ENCODE results near the gene RFX2. TPM values are rescaled to one million over a fixed set of nuclear protein-coding genes. Genes with fewer than 3 reads are reported as not detected.

Gene RFX2
- total RNA-seq, 2 donors from 2014 or later = 12.7 to 16.1 TPM

DNA sequence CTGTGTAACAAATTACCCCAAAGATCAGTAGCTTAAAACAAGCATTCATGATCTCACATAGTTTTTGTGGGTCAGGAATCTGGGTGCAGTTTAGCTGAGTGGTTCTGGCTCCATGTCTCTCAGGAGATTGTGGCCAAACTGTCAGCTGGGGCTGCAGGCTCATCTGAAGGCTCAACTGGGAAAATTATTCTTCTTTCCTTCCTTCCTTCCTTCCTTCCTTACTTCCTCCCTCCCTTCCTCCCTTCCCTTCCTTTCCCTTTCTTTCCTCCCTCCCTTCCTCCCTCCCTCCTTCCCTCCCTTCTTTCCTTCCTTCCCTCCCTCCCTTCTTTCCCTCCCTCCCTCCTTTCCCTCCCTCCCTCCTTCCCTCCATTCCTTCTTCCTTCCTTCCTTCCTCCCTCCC, 8.7 kb upstream of the RFX2 start:
- H3K4me3 ChIP-seq = no peak overlapping the region
- no peak for DNase-seq (ENCODE audit: low spot score)
- H3K4me1 ChIP-seq = no peaks in the 10 kb centered on the region
- H3K9me3 ChIP-seq = peaks cover 0 to 7% of the 10 kb centered on the region in 2 donors
- no peaks in the 10 kb centered on the region for H3K27me3 ChIP-seq
- TF ChIP-seq, protein P1, sequence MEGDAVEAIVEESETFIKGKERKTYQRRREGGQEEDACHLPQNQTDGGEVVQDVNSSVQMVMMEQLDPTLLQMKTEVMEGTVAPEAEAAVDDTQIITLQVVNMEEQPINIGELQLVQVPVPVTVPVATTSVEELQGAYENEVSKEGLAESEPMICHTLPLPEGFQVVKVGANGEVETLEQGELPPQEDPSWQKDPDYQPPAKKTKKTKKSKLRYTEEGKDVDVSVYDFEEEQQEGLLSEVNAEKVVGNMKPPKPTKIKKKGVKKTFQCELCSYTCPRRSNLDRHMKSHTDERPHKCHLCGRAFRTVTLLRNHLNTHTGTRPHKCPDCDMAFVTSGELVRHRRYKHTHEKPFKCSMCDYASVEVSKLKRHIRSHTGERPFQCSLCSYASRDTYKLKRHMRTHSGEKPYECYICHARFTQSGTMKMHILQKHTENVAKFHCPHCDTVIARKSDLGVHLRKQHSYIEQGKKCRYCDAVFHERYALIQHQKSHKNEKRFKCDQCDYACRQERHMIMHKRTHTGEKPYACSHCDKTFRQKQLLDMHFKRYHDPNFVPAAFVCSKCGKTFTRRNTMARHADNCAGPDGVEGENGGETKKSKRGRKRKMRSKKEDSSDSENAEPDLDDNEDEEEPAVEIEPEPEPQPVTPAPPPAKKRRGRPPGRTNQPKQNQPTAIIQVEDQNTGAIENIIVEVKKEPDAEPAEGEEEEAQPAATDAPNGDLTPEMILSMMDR (IDR thresholded peaks at IDR 0.05) = no peak
- no peak overlapping the region for H3K27ac ChIP-seq
- H3K36me3 ChIP-seq = no peaks in the 10 kb centered on the region

GRCh38 chr19:6118043-6118442, 7.7 kb upstream of the RFX2 start:
- peaks cover 0 to 7% of the 10 kb centered on the region in 2 donors for H3K9me3 ChIP-seq
- H3K27ac ChIP-seq = no peak overlapping the region
- no peaks in the 10 kb centered on the region for H3K4me1 ChIP-seq
- DNase-seq (ENCODE audit: low spot score) = no peak
- no peak overlapping the region for H3K4me3 ChIP-seq
- TF ChIP-seq, protein P1 (IDR thresholded peaks at IDR 0.05) = no peak
- H3K36me3 ChIP-seq = no peaks in the 10 kb centered on the region
- H3K27me3 ChIP-seq = no peaks in the 10 kb centered on the region

DNA sequence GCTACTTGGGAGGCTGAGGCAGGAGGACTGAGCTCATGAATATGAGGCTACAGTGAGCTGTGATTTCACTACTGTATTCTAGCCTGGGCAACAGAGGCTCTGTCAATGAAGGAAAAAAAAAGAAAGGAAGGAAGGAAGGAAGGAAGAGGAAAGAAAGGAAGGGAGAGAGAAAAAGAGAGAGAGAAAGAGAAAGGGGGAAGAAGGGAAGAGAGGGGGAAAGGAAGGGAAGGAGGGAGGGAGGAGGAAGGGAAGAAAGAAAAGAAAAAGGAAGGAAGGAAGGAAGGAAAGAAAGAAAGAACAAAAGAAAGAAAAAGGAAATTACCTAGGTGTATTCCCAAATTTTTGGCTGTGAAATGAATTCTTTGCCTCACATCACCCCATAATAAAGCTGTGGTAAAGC, 7.2 kb upstream of the RFX2 start:
- no peak for DNase-seq (ENCODE audit: low spot score)
- peaks cover 0 to 7% of the 10 kb centered on the region in 2 donors for H3K9me3 ChIP-seq

DNA sequence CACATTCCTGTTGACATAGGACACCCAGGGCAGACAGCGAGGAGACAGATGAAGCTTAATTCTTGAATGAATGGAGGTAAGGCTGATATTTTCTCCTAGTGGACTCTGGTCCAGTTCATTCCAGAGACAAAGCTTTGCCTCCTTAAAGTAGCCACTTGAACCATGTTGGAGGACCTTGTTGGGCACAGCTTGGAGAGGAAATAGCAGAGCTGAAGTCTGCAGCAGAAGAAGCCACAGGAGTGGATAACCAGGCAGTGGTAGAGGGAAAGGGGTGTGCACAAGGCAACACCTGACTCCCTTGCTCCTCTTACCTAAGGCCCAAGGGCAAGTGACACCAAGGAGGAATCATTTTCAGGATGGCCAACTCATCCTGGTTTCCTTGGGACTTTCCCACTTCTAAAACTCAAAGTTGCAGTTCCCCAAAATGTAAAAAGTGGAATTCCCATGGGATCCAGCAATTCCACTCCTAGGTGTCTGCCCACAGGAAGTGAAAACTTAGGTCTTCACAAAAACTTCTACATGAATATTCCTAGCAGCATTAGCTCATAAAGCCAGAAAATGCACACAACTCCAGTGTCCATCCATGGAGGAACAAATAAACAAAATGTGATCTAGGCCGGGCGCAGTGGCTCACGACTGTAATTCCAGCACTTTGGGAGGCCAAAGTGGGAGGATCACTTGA, 6.6 kb upstream of the RFX2 start:
- H3K36me3 ChIP-seq = no peaks in the 10 kb centered on the region
- H3K4me3 ChIP-seq = no peak overlapping the region
- TF ChIP-seq, protein P1 (IDR thresholded peaks at IDR 0.05) = no peak
- no peak overlapping the region for H3K27ac ChIP-seq
- no peaks in the 10 kb centered on the region for H3K4me1 ChIP-seq
- DNase-seq (ENCODE audit: low spot score) = no peak
- no peaks in the 10 kb centered on the region for H3K27me3 ChIP-seq
- H3K9me3 ChIP-seq = peaks cover 0 to 7% of the 10 kb centered on the region in 2 donors

More for the DNA sequence above, 7.2 kb upstream of the RFX2 start:
- no peak overlapping the region for H3K4me3 ChIP-seq
- no peaks in the 10 kb centered on the region for H3K36me3 ChIP-seq
- TF ChIP-seq, protein P1 (IDR thresholded peaks at IDR 0.05) = no peak
- H3K4me1 ChIP-seq = no peaks in the 10 kb centered on the region
- no peak overlapping the region for H3K27ac ChIP-seq
- no peaks in the 10 kb centered on the region for H3K27me3 ChIP-seq

- no peaks in the 10 kb centered on the region for H3K4me1 ChIP-seq
- TF ChIP-seq, protein P1 (IDR thresholded peaks at IDR 0.05) = no peak
- H3K27me3 ChIP-seq = no peaks in the 10 kb centered on the region
- no peaks in the 10 kb centered on the region for H3K36me3 ChIP-seq
- H3K9me3 ChIP-seq = peaks cover 0 to 7% of the 10 kb centered on the region in 2 donors
- H3K4me3 ChIP-seq = no peak overlapping the region
- no peak overlapping the region for H3K27ac ChIP-seq
- DNase-seq (ENCODE audit: low spot score) = no peak
Measured at GRCh38 chr19:6115992-6116391, 5.7 kb upstream of the RFX2 start.
